H1 (cell line): ENCODE data around the gene ZNF407. TPM values are rescaled to one million over a fixed set of nuclear protein-coding genes. Genes with fewer than 3 reads are reported as not detected.

Experiments used
- CTCF ChIA-PET: fragments of 300-600 bp; sonication (Branson Sonifier 250); formaldehyde crosslinking; loops from one replicate; lab custom pipeline; 2021; ENCODE audit not compliant: partially characterized antibody; lab: Charles Lee
- POLR2A ChIA-PET: fragments of 300-600 bp; sonication (Branson Sonifier 250); formaldehyde crosslinking; loops from one replicate; lab custom pipeline; 2021; ENCODE audit warnings: inconsistent platforms; ENCODE audit not compliant: partially characterized antibody; lab: Charles Lee
- DNase-seq, 2 experiments: peaks; one replicate each; pipeline versions ENCODE4 v3.0.0 to v3.0.0-alpha.2; 2010 to 2022; ENCODE audit warnings: low spot score in 2 of 2, low read depth in 1 of 2, mixed read lengths in 1 of 2
- FAIRE-seq: peaks from 2 replicates; lab custom pipeline; 2011; peaks lifted over from hg19 to GRCh38; lab: Jason Lieb, UNC
- H2AFZ ChIP-seq: 2 replicates; pipeline ENCODE4 v1.8.1; 2012; ENCODE audit warnings: low read length, inconsistent platforms
- H2AK5ac ChIP-seq: 2 replicates; pipeline ENCODE4 v1.6.1; 2013; ENCODE audit warnings: low read depth, low read length
- H2BK120ac ChIP-seq: replicated peaks from 2 replicates; pipeline ENCODE3; 2013; ENCODE audit warnings: low read depth, low read length, inconsistent platforms
- H2BK12ac ChIP-seq: 2 replicates; pipeline ENCODE4 v1.6.1; 2013; ENCODE audit warnings: low read depth, low read length
- H2BK15ac ChIP-seq: 2 replicates; pipeline ENCODE4 v1.6.1; 2013; ENCODE audit warnings: low read length
- H2BK20ac ChIP-seq: 2 replicates; pipeline ENCODE4 v1.6.1; 2013; ENCODE audit warnings: low read length
- H2BK5ac ChIP-seq: 2 replicates; pipeline ENCODE4 v1.6.1; 2013; ENCODE audit warnings: low read depth, low read length
- H3K14ac ChIP-seq: 2 replicates; pipeline ENCODE4 v1.6.1; 2013; ENCODE audit warnings: inconsistent platforms; ENCODE audit not compliant: insufficient read length
- H3K18ac ChIP-seq: 2 replicates; pipeline ENCODE4 v1.6.1; 2013; ENCODE audit warnings: low read length; ENCODE audit errors: extremely low read depth
- H3K23ac ChIP-seq: 2 replicates; pipeline ENCODE4 v1.6.1; 2013; ENCODE audit warnings: inconsistent platforms; ENCODE audit not compliant: insufficient read length
- H3K23me2 ChIP-seq: 2 replicates; pipeline ENCODE4 v1.6.1; 2013; ENCODE audit warnings: low read depth, low read length
- H3K27ac ChIP-seq: 2 replicates; pipeline ENCODE4 v1.6.1; 2011; ENCODE audit warnings: low read depth, low read length, inconsistent platforms
- H3K27me3 ChIP-seq, 4 experiments: replicated peaks in 1 of 4; 1 replicate in 1 of 4; 2 replicates in 3 of 4; pipeline versions ENCODE4 v1.6.1 to v1.8.1; 2011 to 2013; ENCODE audit warnings: low read length in 3 of 4, mild to moderate bottlenecking in 3 of 4, inconsistent platforms in 2 of 4, mixed read lengths in 2 of 4, moderate library complexity in 1 of 4; ENCODE audit not compliant: control insufficient read depth in 3 of 4, insufficient read depth in 3 of 4; ENCODE audit errors: extremely low read depth in 1 of 4
- H3K36me3 ChIP-seq, 4 experiments: 2 replicates each; pipeline versions ENCODE4 v1.6.1 to v1.8.1; 2011 to 2013; ENCODE audit warnings: mild to moderate bottlenecking in 4 of 4, low read length in 3 of 4, moderate library complexity in 2 of 4, control low read depth in 1 of 4, inconsistent platforms in 1 of 4; ENCODE audit not compliant: insufficient read depth in 4 of 4, control insufficient read depth in 2 of 4
- H3K4ac ChIP-seq: replicated peaks from 2 replicates; pipeline ENCODE3; 2013; ENCODE audit warnings: low read length, low read depth, mixed read lengths, inconsistent platforms; ENCODE audit not compliant: insufficient read length
- H3K4me1 ChIP-seq, 4 experiments: replicated peaks in 1 of 4; 1 replicate in 1 of 4; 2 replicates in 3 of 4; pipeline versions ENCODE4 v1.6.1 to v1.8.1; 2011 to 2013; ENCODE audit warnings: low read length in 3 of 4, inconsistent platforms in 2 of 4, mixed read lengths in 1 of 4; ENCODE audit not compliant: insufficient read depth in 4 of 4, control insufficient read depth in 3 of 4
- H3K4me2 ChIP-seq, 2 experiments: 2 replicates each; pipeline versions ENCODE4 v1.6.1 to v1.8.1; 2011 to 2013; ENCODE audit warnings: low read depth in 2 of 2, low read length in 2 of 2, control low read depth in 1 of 2, inconsistent platforms in 1 of 2, mild to moderate bottlenecking in 1 of 2; ENCODE audit not compliant: insufficient read depth in 1 of 2
- H3K4me3 ChIP-seq, 4 experiments: fragments of 200-600, 300-600 bp in 1 of 4; sonication (generic), shearing (Covaris generic), sonication (Bioruptor Twin) in 1 of 4; 2 replicates each; pipeline versions ENCODE4 v1.5.1 to v1.8.1; 2011 to 2016; ENCODE audit warnings: low read length in 4 of 4, low read depth in 3 of 4, control low read depth in 2 of 4, inconsistent platforms in 2 of 4, mild to moderate bottlenecking in 2 of 4, mixed read lengths in 1 of 4, moderate library complexity in 1 of 4; ENCODE audit not compliant: insufficient read depth in 2 of 4; ENCODE audit errors: extremely low read depth in 1 of 4
- H3K56ac ChIP-seq: replicated peaks from 2 replicates; pipeline ENCODE3; 2013; ENCODE audit warnings: low read depth, mild to moderate bottlenecking, mixed read lengths, low read length, inconsistent platforms; ENCODE audit not compliant: insufficient read length
- H3K79me1 ChIP-seq: 2 replicates; pipeline ENCODE4 v1.6.1; 2013; ENCODE audit warnings: low read depth, low read length, control low read depth
- H3K79me2 ChIP-seq, 2 experiments: 2 replicates each; pipeline versions ENCODE4 v1.6.1 to v1.8.1; 2012 to 2013; ENCODE audit warnings: low read length in 2 of 2, mild to moderate bottlenecking in 2 of 2, inconsistent platforms in 1 of 2; ENCODE audit not compliant: insufficient read depth in 2 of 2, control insufficient read depth in 1 of 2
- H3K9ac ChIP-seq, 4 experiments: replicated peaks in 1 of 4; 1 replicate in 1 of 4; 2 replicates in 3 of 4; pipeline versions ENCODE4 v1.6.1 to v1.8.1; 2011 to 2013; ENCODE audit warnings: low read depth in 3 of 4, low read length in 3 of 4, control low read depth in 2 of 4, mild to moderate bottlenecking in 2 of 4, moderate library complexity in 2 of 4, inconsistent platforms in 1 of 4; ENCODE audit errors: extremely low read depth in 1 of 4
- H3K9me3 ChIP-seq, 2 experiments: 2 replicates each; pipeline versions ENCODE4 v1.6.1 to v1.8.1; 2012 to 2013; ENCODE audit warnings: mild to moderate bottlenecking in 2 of 2, moderate library complexity in 2 of 2, control low read depth in 1 of 2, inconsistent platforms in 1 of 2, low read depth in 1 of 2, low read length in 1 of 2, mixed read lengths in 1 of 2; ENCODE audit not compliant: insufficient read depth in 2 of 2
- H4K20me1 ChIP-seq, 2 experiments: replicated peaks in 1 of 2; 2 replicates each; pipeline versions ENCODE3 to v1.8.1; 2011 to 2013; ENCODE audit warnings: inconsistent platforms in 2 of 2, low read length in 2 of 2, mild to moderate bottlenecking in 1 of 2; ENCODE audit not compliant: insufficient read depth in 2 of 2, control insufficient read depth in 1 of 2
- H4K5ac ChIP-seq: 2 replicates; pipeline ENCODE4 v1.6.1; 2013; ENCODE audit warnings: low read length, low read depth, mixed read lengths, inconsistent platforms; ENCODE audit not compliant: insufficient read length
- H4K8ac ChIP-seq: 2 replicates; pipeline ENCODE4 v1.8.0; 2013; ENCODE audit warnings: mild to moderate bottlenecking, moderate library complexity, low read length, inconsistent platforms; ENCODE audit not compliant: insufficient read depth; ENCODE audit errors: extremely low read depth
- H4K91ac ChIP-seq: replicated peaks from 2 replicates; pipeline ENCODE3; 2013; ENCODE audit warnings: low read length, mixed read lengths, inconsistent platforms; ENCODE audit not compliant: insufficient read length
- CHD1 ChIP-seq: IDR thresholded peaks from 2 replicates; pipeline ENCODE4 v1.6.1; 2012; ENCODE audit warnings: low read depth, low read length, improper control_type of control experiment
- EP300 ChIP-seq, 2 experiments: IDR thresholded peaks; 1 replicate in 1 of 2; 2 replicates in 1 of 2; pipeline ENCODE4 v1.6.1; 2011 to 2012; ENCODE audit warnings: low read depth in 2 of 2, low read length in 2 of 2, mild to moderate bottlenecking in 2 of 2, borderline replicate concordance in 1 of 2, inconsistent platforms in 1 of 2, moderate library complexity in 1 of 2
- KDM4A ChIP-seq: IDR thresholded peaks from one replicate; pipeline ENCODE4 v1.7.1; 2012; ENCODE audit warnings: low read depth, mild to moderate bottlenecking, moderate library complexity, low read length, inconsistent platforms; ENCODE audit not compliant: severe bottlenecking
- MAFK ChIP-seq: IDR thresholded peaks from 2 replicates; pipeline ENCODE4 v1.6.1; 2012; ENCODE audit warnings: low read depth, mild to moderate bottlenecking, improper control_type of control experiment, low read length
- POLR2A ChIP-seq, 2 experiments: IDR thresholded peaks; 1 replicate in 1 of 2; 2 replicates in 1 of 2; pipeline ENCODE4 v1.6.1; 2011; ENCODE audit warnings: low read depth in 2 of 2, low read length in 2 of 2, mild to moderate bottlenecking in 2 of 2; ENCODE audit errors: control extremely low read depth in 1 of 2
- RAD21 ChIP-seq, 2 experiments: IDR thresholded peaks in 1 of 2; conservative IDR thresholded peaks in 1 of 2; 2 replicates each; pipeline ENCODE4 v1.6.1; 2011; ENCODE audit warnings: low read depth in 2 of 2, low read length in 2 of 2, improper control_type of control experiment in 1 of 2, inconsistent platforms in 1 of 2, mild to moderate bottlenecking in 1 of 2, moderate library complexity in 1 of 2
- RBBP5 ChIP-seq: IDR thresholded peaks from 2 replicates; pipeline ENCODE4 v1.7.1; 2012; ENCODE audit warnings: low read depth, mild to moderate bottlenecking, inconsistent platforms, low read length, moderate library complexity, borderline replicate concordance
- RFX5 ChIP-seq: IDR thresholded peaks from 2 replicates; pipeline ENCODE4 v1.6.1; 2011; ENCODE audit warnings: low read depth, low read length, improper control_type of control experiment, borderline replicate concordance
- RNF2 ChIP-seq: fragments of 200-900, 300-1000 bp; sonication (generic); IDR thresholded peaks from 2 replicates; pipeline ENCODE4 v1.7.1; 2016; ENCODE audit warnings: borderline replicate concordance, low read depth, mild to moderate bottlenecking, antibody characterized with exemption, low read length; ENCODE audit not compliant: poor library complexity, severe bottlenecking; ENCODE audit errors: missing control alignments
- SIN3A ChIP-seq, 2 experiments: IDR thresholded peaks in 1 of 2; conservative IDR thresholded peaks in 1 of 2; 2 replicates each; pipeline ENCODE4 v1.6.1; 2011 to 2012; ENCODE audit warnings: low read length in 2 of 2, improper control_type of control experiment in 1 of 2, low read depth in 1 of 2, mild to moderate bottlenecking in 1 of 2
- ZNF274 ChIP-seq: IDR thresholded peaks from 2 replicates; pipeline ENCODE4 v1.7.0; 2012; ENCODE audit warnings: low read length, borderline replicate concordance; ENCODE audit errors: extremely low read depth
- WGBS, 2 experiments: shearing (Covaris generic) in 1 of 2; methylation state at CpG; one replicate each; pipeline versions ENCODE4 v1.1.6 to v1.1.7; 2013 to 2015; ENCODE audit warnings: low lambda C conversion rate in 2 of 2, mixed read lengths in 2 of 2, inconsistent platforms in 1 of 2, low coverage in 1 of 2, missing lambda C conversion rate in 1 of 2; ENCODE audit not compliant: insufficient replicate concordance in 2 of 2, insufficient coverage in 1 of 2, insufficient read length in 1 of 2; ENCODE audit errors: extremely low coverage in 1 of 2, missing lambda C conversion rate in 1 of 2; 5-methylcytosine and 5-hydroxymethylcytosine counted together
- polyA plus RNA-seq, 7 experiments: library from polyadenylated mRNA; depleted of rRNA in 3 of 7; stranded (reverse) in 5 of 7; unstranded in 2 of 7; fragments of >200 nt in 5 of 7; fragments of 200-250 nt in 2 of 7; gene quantifications; 1 replicate in 5 of 7; 2 replicates in 1 of 7; 4 replicates in 1 of 7; pipeline versions ENCODE4 v1.2.1 to v1.2.3, GENCODE V29; 2011 to 2013; ENCODE audit warnings: missing spikeins in 2 of 7, mixed read lengths in 2 of 7
- total RNA-seq: library from RNA; stranded (reverse); fragmentation: NEBNext Ultra II Directional; extraction: Animal tissue kit (Norgen Biotek cat#: 25700); gene quantifications from 2 replicates; pipeline ENCODE4 v1.2.1, GENCODE V29; 2021
- TF ChIP-seq, protein P1 (sequence below): IDR thresholded peaks from 2 replicates; pipeline ENCODE4 v1.6.1; 2011; ENCODE audit warnings: low read depth, mild to moderate bottlenecking, low read length; ENCODE audit not compliant: insufficient read depth

The ZNF407 gene
- total and polyA plus RNA-seq, 2 of the 8 experiments (the other 6 are each of a cell fraction or from before 2014, with no cell fraction given): 1.5 to 6.8 TPM

DNA sequence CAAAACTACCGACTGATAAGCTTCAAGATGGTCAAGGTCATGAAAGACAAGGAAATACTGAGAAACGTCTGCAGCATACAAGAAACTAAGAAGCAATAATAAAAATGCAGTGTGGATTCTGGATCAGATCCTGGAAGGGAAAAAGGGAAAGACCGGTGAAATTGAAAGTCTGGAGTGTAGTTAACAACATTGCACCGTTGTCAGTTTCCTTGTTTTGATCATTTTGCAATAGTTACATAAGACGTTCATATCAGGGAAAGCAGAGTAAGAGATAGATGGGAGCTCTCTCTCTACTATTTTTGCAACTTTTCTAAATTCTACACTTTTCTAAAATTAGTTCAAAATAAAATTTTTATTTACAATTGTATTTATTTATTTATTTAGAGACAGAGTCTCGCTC, 15.0 kb upstream of the ZNF407 start:
- 85% methylated on average over 6 of the region's 6 CpGs; no CpG with 5 or more reads in 1 of the 2 experiments for WGBS, 2 experiments
- TF ChIP-seq POLR2A (IDR thresholded peaks at IDR 0.05; ENCODE audit: control extremely low read depth in 1 of 2, low read depth in 2 of 2, low read length in 2 of 2): no peak
- no peak for TF ChIP-seq KDM4A
- no peak for TF ChIP-seq SIN3A (conservative IDR thresholded peaks at IDR 0.05 in 1 of 2, IDR thresholded peaks at IDR 0.05 in 1 of 2; ENCODE audit: low read depth in 1 of 2, low read length in 2 of 2)
- no peak for TF ChIP-seq RBBP5
- TF ChIP-seq RAD21 (IDR thresholded peaks at IDR 0.05 in 1 of 2, conservative IDR thresholded peaks at IDR 0.05 in 1 of 2; ENCODE audit: low read depth in 2 of 2, low read length in 2 of 2): no peak
- TF ChIP-seq MAFK: no peak
- no peak for TF ChIP-seq RFX5
- TF ChIP-seq RNF2: no peak
- no peak for TF ChIP-seq ZNF274
- TF ChIP-seq EP300 (IDR thresholded peaks at IDR 0.05; ENCODE audit: borderline replicate concordance in 1 of 2, low read depth in 2 of 2, low read length in 2 of 2): no peak
- TF ChIP-seq CHD1: no peak
- TF ChIP-seq, protein P1, sequence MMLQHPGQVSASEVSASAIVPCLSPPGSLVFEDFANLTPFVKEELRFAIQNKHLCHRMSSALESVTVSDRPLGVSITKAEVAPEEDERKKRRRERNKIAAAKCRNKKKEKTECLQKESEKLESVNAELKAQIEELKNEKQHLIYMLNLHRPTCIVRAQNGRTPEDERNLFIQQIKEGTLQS: no peak

More for the DNA sequence above, 15.0 kb upstream of the ZNF407 start:
- CTCF ChIA-PET: interaction anchor here (1.4 to 2.0 kb wide), 3 partner anchors 12 to 31 kb away, joined by 3 to 4 read pairs (median 3); no protein-coding TSS in a partner anchor
- Histone ChIP-seq H3K9ac (no peak overlapping the region), H2BK12ac (no peak overlapping the region), H2BK5ac (no peak overlapping the region), H3K79me1 (no peaks in the 10 kb centered on the region), H2AK5ac (no peak overlapping the region), H3K23me2 (no peaks in the 10 kb centered on the region), H3K27ac (no peak overlapping the region), H2BK120ac (no peak overlapping the region), H4K91ac (no peak overlapping the region), H4K8ac (no peak overlapping the region), H2BK20ac (no peak overlapping the region), H3K79me2 (no peaks in the 10 kb centered on the region), H3K14ac (no peak overlapping the region), H3K4me2 (no peak overlapping the region), H3K56ac (no peak overlapping the region), H3K18ac (no peak overlapping the region), H3K9me3 (no peaks in the 10 kb centered on the region), H3K4me3 (no peak overlapping the region), H3K4ac (no peak overlapping the region), H2BK15ac (no peak overlapping the region), H3K36me3 (no peaks in the 10 kb centered on the region), H4K20me1 (peaks cover 0 to 1% of the 10 kb centered on the region in 2 experiments), H3K23ac (no peak overlapping the region), H4K5ac (no peak overlapping the region), H3K27me3 (no peaks in the 10 kb centered on the region; a peak in 1 of 7 replicates), H3K4me1 (peaks cover 0 to 4% (median 3%) of the 10 kb centered on the region in 4 experiments; a peak in 3 of 7 replicates), H2AFZ (no peak overlapping the region)
- no peak for FAIRE-seq
- no peak for DNase-seq
- POLR2A ChIA-PET: no interaction called here
